Measurements from ENCODE around the gene VPREB3.

DNA sequence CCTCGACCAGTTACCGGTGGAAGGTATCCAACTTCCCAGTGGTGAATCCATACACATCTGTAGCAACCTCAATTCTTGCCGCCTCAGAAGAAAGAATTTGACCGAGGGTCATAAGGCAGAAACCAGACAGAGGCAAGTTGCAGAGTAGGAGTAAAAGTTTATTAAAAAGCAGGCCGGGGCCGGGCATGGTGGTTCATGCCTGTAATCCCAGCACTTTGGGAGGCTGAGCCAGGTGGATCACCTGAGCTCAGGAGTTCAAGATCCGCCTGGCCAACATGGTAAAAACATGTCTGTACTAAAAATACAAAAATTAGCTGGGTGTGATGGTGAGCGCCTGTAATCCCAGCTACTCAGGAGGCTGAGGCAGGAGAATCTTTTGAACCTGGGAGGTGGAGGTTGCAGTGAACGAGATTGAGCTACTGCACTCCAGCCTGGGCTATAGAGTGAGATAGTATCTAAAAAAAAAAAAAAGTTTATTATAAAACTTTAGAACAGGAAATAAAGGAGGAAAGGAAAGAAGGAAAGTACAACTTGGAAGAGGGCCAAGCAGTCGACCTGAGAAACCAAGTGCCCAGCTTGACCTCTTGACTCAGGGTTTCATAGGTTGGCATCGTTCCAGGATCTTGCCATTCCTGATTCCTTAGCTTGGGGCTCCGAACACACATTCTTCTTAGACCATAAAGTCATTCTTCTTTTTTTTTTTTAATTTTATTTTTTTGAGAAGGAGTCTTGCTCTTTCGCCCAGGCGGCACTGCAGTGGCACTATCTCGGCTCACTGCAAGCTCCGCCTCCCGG, 35.7 kb downstream of the VPREB3 start:
- TF ChIP-seq, protein P1, sequence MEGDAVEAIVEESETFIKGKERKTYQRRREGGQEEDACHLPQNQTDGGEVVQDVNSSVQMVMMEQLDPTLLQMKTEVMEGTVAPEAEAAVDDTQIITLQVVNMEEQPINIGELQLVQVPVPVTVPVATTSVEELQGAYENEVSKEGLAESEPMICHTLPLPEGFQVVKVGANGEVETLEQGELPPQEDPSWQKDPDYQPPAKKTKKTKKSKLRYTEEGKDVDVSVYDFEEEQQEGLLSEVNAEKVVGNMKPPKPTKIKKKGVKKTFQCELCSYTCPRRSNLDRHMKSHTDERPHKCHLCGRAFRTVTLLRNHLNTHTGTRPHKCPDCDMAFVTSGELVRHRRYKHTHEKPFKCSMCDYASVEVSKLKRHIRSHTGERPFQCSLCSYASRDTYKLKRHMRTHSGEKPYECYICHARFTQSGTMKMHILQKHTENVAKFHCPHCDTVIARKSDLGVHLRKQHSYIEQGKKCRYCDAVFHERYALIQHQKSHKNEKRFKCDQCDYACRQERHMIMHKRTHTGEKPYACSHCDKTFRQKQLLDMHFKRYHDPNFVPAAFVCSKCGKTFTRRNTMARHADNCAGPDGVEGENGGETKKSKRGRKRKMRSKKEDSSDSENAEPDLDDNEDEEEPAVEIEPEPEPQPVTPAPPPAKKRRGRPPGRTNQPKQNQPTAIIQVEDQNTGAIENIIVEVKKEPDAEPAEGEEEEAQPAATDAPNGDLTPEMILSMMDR (conservative IDR thresholded peaks at IDR 0.05; ENCODE audit: low read depth, low read length): no peak
- no peak for TF ChIP-seq EZH2 (IDR thresholded peaks at IDR 0.05; ENCODE audit: borderline replicate concordance, low read depth, low read length, poor library complexity, severe bottlenecking)

Data from A673 (cell line).